ENCODE data around the gene ZFAND5.

ZFAND5 gene

GRCh38 chr9:72383978-72384709 is 19.1 kb upstream of the ZFAND5 start:
- TF ChIP-seq POLR2A (IDR thresholded peaks at IDR 0.05; ENCODE audit: low read length) (no peak), GATA1 (IDR thresholded peaks at IDR 0.05; ENCODE audit: low read depth, low read length) (no peak)
- no peak for DNase-seq

DNA sequence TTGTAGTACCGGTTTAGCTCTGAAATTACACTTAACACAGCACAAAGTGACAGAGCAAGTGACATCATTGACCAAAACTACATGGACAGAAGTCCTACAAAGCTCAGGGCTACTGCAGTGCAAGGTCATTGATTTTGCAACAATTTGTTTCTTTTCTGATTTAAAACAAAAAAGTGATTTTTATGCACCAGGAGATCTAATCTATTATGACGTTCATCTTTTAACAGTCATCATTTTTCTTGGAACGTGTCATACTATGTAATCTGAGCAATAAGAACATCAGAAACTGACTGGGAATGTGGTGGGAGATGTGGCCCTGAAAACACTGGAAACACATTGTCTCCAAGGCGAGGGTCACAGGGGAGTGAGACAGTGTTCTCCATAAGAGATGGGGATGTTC is 17.4 kb upstream of the ZFAND5 start:
- TF ChIP-seq GATA1 (IDR thresholded peaks at IDR 0.05; ENCODE audit: low read depth, low read length) (no peak), POLR2A (IDR thresholded peaks at IDR 0.05; ENCODE audit: low read length) (no peak)
- DNase-seq = no peak

DNA sequence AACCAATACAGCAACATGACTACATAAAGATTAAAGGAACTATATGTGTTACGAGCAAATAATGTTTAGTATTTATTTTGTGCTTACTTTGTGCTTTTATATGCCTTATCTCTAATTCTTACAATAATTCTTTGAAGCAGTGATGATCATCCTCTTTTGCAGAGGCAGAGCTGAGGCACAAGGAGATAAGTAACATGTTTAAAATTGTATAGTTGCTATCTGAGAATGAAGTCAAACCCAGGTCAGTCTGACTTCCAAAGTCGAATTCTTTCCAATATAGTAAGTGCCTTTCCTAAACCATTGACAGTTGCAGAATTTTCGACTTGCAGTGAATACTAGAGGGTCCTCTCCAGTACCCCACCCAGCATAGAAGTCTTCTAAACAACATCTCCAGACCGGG is 12.0 kb upstream of the ZFAND5 start:
- no peak for TF ChIP-seq POLR2A (IDR thresholded peaks at IDR 0.05; ENCODE audit: low read length)
- no peak for TF ChIP-seq GATA1 (IDR thresholded peaks at IDR 0.05; ENCODE audit: low read depth, low read length)
- DNase-seq = no peak

GRCh38 chr9:72371151-72371550 is 6.1 kb upstream of the ZFAND5 start:
- no peak for TF ChIP-seq GATA1 (IDR thresholded peaks at IDR 0.05; ENCODE audit: low read depth, low read length)
- no peak for TF ChIP-seq POLR2A (IDR thresholded peaks at IDR 0.05; ENCODE audit: low read length)
- DNase-seq = no peak

DNA sequence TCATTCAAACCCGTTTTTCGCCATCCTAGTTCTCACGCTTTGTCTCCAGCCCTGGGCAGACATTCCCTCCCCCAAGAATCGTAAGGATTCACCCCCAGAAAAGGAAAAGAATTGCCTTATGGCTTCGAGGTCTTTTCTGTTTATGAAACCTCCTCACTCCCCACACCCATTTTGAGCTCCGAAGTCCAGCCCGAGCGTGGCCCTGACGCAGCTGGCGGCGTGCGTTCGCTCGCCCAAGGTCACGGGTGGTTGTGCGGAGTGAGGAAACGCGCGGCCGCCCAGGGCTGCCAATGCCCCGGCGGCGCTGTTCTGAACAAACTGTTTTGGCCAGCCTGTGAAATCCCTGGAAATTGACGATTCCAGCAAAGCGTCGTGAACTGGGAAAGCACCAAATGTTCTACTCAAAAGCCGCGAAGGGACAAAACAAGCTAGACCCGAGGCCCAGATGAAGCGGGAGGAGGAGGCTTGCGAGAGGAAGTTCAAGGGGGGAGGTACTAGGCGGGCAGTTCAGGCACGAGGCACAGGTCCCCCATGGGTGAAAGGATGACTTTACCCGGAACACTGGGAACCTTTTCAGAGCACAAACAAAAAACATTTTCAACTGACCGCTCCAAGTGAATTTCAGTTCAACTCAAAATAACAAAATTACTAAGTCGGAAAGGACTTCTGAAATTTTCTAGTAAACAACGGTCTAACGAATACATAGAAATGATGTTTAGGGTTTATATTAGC is 683 bp upstream of the ZFAND5 start:
- no peak for TF ChIP-seq GATA1 (IDR thresholded peaks at IDR 0.05; ENCODE audit: low read depth, low read length)
- peak; percentile 86 for TF ChIP-seq POLR2A (IDR thresholded peaks at IDR 0.05; ENCODE audit: low read length)

DNA sequence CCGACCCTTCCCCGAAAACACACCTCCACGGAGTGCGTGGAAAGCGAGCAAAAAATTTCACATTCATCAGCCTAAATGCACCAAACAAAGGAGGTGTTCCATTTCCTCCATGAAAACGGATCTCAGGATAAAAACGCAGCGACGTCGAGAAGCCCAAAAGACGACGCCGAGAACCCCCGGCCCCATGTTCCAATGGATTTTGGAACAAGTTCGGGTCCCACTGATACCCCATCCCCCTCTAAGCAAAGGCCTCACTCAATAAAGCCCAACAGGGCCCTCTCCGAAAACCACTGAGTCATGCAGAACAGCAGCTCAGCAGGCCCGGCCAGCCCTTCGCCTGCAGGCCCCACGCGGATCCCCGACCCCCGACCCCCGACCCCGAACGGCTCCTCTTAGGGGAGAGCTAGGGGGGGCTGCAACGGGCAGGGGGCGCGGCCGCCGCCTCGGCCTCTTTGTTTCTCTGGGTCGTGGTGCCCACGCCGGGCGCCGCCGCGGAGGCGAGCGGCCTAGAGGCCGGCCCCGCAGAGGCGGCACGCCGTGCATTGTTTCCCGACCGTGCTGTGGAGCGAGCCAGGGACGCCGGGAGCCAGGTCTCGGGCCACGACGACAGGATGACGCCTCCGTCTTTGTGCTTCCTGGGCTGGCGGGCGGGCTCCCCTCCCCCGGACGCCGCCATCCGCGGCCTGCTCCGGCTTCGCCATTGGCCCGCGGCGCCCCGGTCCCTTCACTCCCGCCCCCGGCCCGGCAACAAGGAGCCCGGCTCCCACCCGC is 915 bp downstream of the ZFAND5 start:
- no peak for TF ChIP-seq POLR2A (IDR thresholded peaks at IDR 0.05; ENCODE audit: low read length)
- TF ChIP-seq GATA1 (IDR thresholded peaks at IDR 0.05; ENCODE audit: low read depth, low read length) = no peak
- peak; percentile 82 to 86 for DNase-seq

More for the DNA sequence above, 683 bp upstream of the ZFAND5 start:
- DNase-seq = peak; percentile 82 to 90

DNA sequence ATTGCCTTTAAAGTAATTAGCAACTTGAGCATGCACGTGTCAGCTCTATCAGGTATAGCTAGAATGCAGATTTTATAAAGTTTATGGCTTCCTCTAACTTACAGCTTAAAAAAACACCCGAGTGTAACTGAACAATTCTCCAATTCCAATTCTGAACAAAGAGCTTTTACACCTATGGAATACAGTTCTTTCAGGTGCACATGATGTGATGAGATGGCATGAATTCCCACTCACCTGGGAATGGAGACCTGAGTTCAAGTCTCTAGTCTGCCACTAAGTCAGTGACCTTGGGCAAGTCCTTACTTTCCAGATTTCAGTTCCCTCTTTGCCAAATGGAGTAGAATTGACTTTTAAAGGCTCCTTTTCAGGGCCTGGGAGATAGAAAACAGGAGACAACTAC is 1.8 kb downstream of the ZFAND5 start:
- TF ChIP-seq POLR2A (IDR thresholded peaks at IDR 0.05; ENCODE audit: low read length) (no peak), GATA1 (IDR thresholded peaks at IDR 0.05; ENCODE audit: low read depth, low read length) (no peak)
- DNase-seq = peak; percentile 33 to 69

DNA sequence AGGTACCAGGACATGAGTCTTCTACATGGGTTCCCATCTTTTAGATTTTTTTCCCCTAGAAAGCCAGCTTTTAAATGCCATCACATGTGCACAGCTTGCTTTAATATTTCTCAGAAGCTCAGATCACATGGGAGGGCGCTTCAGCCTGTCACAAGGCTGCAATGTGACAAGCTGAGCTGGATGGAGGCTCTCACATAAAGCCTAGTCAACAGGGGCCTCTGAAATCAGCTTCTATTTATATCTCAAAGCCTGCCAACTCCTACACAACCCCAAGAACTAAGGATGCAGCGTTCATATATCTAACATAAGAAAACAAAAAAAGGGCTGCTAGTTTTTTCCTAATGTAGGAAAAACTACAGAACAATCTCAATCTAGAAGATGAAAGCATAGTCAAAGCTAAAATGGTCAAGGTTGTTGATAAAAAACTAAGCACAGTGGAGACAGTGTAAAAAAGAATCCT is 2.3 kb downstream of the ZFAND5 start:
- TF ChIP-seq POLR2A (IDR thresholded peaks at IDR 0.05; ENCODE audit: low read length) (peak; percentile 40), GATA1 (IDR thresholded peaks at IDR 0.05; ENCODE audit: low read depth, low read length) (no peak)
- peak; percentile 83 to 90 for DNase-seq

- TF ChIP-seq POLR2A (IDR thresholded peaks at IDR 0.05; ENCODE audit: low read length) = no peak
- no peak for TF ChIP-seq GATA1 (IDR thresholded peaks at IDR 0.05; ENCODE audit: low read depth, low read length)
- DNase-seq = peak; percentile 43 to 74
These were observed 2.9 kb downstream of the ZFAND5 start for GRCh38 chr9:72362118-72362531.

DNA sequence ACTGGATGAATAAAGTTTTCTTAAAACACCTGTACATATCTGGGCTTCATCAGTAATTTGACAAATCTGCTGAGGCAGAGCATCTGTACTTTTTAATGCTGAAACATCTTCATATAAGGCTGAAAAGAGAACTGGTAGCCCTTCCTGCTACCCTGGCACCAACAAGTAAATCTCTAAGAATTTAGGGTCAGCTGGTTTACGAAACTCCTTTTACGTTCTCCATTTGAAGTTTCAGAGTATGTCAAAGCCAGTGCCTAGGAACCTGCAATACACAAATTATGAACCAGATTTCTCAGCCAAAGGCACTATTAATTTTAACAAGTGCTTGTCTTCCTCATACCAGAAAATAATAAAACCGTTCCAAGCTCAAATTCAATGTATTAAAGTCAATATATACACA is 3.8 kb downstream of the ZFAND5 start:
- peak in 1 of 2 experiments; percentile 35 for DNase-seq
- TF ChIP-seq GATA1 (IDR thresholded peaks at IDR 0.05; ENCODE audit: low read depth, low read length) = no peak
- TF ChIP-seq POLR2A (IDR thresholded peaks at IDR 0.05; ENCODE audit: low read length) = no peak

DNA sequence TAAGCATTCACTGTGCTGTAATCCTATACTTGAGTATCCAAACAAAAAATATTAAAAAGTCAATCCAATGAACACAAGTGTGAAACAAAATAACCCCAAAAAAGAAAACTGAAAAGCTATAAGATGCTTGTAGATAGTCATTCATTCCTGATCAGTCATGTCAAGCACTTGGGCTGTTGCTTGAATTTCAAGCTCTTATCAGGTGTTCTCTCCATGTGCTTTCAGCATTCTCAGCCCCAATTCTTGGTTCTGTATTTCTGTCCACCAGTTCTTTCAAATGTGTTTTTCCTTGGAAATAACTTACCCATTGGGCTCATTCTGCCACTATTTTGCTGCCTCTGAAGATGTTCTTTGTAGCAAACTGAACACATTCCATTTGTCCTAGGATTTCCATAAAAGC is 4.7 kb downstream of the ZFAND5 start:
- peak in 1 of 2 experiments; percentile 13 for DNase-seq
- no peak for TF ChIP-seq POLR2A (IDR thresholded peaks at IDR 0.05; ENCODE audit: low read length)

- DNase-seq = no peak
- TF ChIP-seq POLR2A (IDR thresholded peaks at IDR 0.05; ENCODE audit: low read length) = no peak
- TF ChIP-seq GATA1 (IDR thresholded peaks at IDR 0.05; ENCODE audit: low read depth, low read length) = no peak
These were observed 8.9 kb downstream of the ZFAND5 start for GRCh38 chr9:72356041-72356582.

DNA sequence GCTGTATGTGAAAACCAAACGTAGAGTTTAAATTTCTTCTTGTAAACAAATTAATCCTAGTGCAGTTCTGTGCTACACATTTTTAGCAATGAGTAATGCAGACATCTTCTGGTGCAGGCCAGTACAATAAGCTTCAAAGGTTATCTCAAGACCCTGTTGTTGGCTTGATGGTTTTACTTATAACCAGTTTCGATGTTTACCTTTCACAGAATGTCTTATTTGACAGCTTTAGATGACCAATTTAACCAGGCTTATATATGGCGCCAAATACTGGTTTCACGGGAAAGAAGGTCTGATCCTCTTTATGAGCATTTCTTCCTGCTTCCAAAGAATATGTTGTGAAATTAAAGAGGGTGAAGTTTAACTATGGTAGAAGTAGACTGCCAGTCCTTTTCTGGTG is 9.9 kb downstream of the ZFAND5 start:
- no peak for TF ChIP-seq POLR2A (IDR thresholded peaks at IDR 0.05; ENCODE audit: low read length)
- no peak for TF ChIP-seq GATA1 (IDR thresholded peaks at IDR 0.05; ENCODE audit: low read depth, low read length)
- no peak for DNase-seq

DNA sequence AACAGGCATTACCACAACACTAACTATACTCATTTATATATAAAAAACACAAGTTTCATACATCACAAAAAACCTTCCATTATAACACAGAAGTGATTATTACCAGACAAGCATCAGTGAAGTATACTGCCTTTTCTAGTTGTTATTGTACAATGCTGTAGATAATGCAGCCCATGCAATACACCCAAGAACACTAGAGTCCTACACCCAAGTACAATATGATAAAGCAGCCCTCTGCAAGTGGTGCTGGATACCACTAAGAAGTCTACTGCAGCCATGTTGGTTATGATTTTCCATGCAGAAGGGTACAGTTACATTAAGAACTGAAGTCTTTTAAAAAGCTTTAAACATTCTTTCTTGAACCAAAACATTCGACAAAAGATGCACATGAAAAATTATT is 10.3 kb downstream of the ZFAND5 start:
- DNase-seq = peak in 1 of 2 experiments; percentile 17
- TF ChIP-seq POLR2A (IDR thresholded peaks at IDR 0.05; ENCODE audit: low read length) (peak; percentile 31), GATA1 (IDR thresholded peaks at IDR 0.05; ENCODE audit: low read depth, low read length) (no peak)
